Heart left ventricle (tissue), 16 donors: ENCODE results near the gene FAM187B. TPM values are rescaled to one million over a fixed set of nuclear protein-coding genes. Genes with fewer than 3 reads are reported as not detected.

Experiments
- ATAC-seq, 4 donors: fragments of 200-7000 bp; cut with Tn5 transposase; one replicate each; pipeline ENCODE4 v1.9.1; 2020 to 2022; ENCODE audit warnings: moderate library complexity in 4 of 4, mild to moderate bottlenecking in 3 of 4, moderate number of reproducible peaks in 1 of 4
- DNase-seq, 5 donors: peaks; one replicate each; pipeline ENCODE4 v3.0.0-alpha.2; 2020
- H3K27ac ChIP-seq, 12 donors: fragments of 200-600 bp; sonication (generic) in 4 of 12; one replicate each; pipeline versions ENCODE4 v1.5.0 to v1.8.0; 2016 to 2022; ENCODE audit warnings: mild to moderate bottlenecking in 2 of 12
- H3K27me3 ChIP-seq, 9 donors: fragments of 200-600 bp; sonication (generic) in 2 of 9; one replicate each; pipeline versions ENCODE4 v1.5.1 to v1.8.0; 2016 to 2022; ENCODE audit warnings: mild to moderate bottlenecking in 3 of 9
- H3K36me3 ChIP-seq, 9 donors: fragments of 200-600 bp; sonication (generic) in 2 of 9; one replicate each; pipeline versions ENCODE4 v1.5.0 to v1.8.0; 2018 to 2022; ENCODE audit warnings: mild to moderate bottlenecking in 2 of 9
- H3K4me1 ChIP-seq, 12 donors: fragments of 200-600 bp; sonication (generic) in 4 of 12; one replicate each; pipeline versions ENCODE4 v1.5.0 to v1.8.0; 2016 to 2022; ENCODE audit warnings: mild to moderate bottlenecking in 3 of 12
- H3K4me3 ChIP-seq, 12 donors: fragments of 200-600 bp; sonication (generic) in 4 of 12; one replicate each; pipeline versions ENCODE4 v1.5.0 to v1.8.0; 2017 to 2022; ENCODE audit warnings: mild to moderate bottlenecking in 9 of 12, moderate library complexity in 4 of 12
- H3K9me3 ChIP-seq, 12 donors: fragments of 200-600 bp; sonication (generic) in 4 of 12; one replicate each; pipeline versions ENCODE4 v1.5.0 to v1.8.0; 2016 to 2022; ENCODE audit warnings: mild to moderate bottlenecking in 1 of 12
- POLR2A ChIP-seq, 2 donors: fragments of 450-650 bp; IDR thresholded peaks; one replicate each; pipeline ENCODE4 v1.6.1; 2017; ENCODE audit warnings: antibody characterized with exemption in 2 of 2, mild to moderate bottlenecking in 2 of 2, moderate library complexity in 2 of 2
- WGBS, 4 donors: extraction: QIAGEN DNeasy Blood & Tissue Kit in 2 of 4; methylation state at CpG; one replicate each; pipeline versions ENCODE4 v1.1.5 to v1.1.7; 2013 to 2018; 5-methylcytosine and 5-hydroxymethylcytosine counted together
- intact Hi-C, 10 donors: fragments of 100-400 bp; cut with DNase I; formaldehyde crosslinking; loops; one replicate each; pipeline versions ENCODE4 v1.11.1 to v1.14.2; 2022
- polyA plus RNA-seq, 2 donors: library from polyadenylated mRNA; stranded (reverse); fragments of 200-250 nt; gene quantifications; one replicate each; pipeline ENCODE4 v1.2.3, GENCODE V29; 2013
- total RNA-seq, 9 donors: library from RNA; depleted of rRNA in 2 of 9; stranded (reverse); fragments of >200 nt in 2 of 9; fragmentation: NEBNext Ultra II Directional in 3 of 9; extraction: Animal tissue kit (Norgen Biotek cat#: 25700) in 3 of 9; gene quantifications; one replicate each; pipeline versions ENCODE4 v1.1.0 to v1.2.4, GENCODE V29; 2016 to 2023
- TF ChIP-seq, protein P1 (sequence below), 12 donors: fragments of 200-600 bp; sonication (generic) in 4 of 12; IDR thresholded peaks; one replicate each; pipeline versions ENCODE4 v1.5.0 to v1.8.0; 2018 to 2022; ENCODE audit warnings: antibody characterized with exemption in 12 of 12, mild to moderate bottlenecking in 5 of 12
- donor health status: ischemic (EF 13 %, LVEDD 7.1; RV severe dilation, severe dysfunction).
- donor health status: healthy with polysubstance abuse.
- donor health status: DM: no; HTN: yes; CAD: no.
- donor health status: DM: no; HTN: no; CAD: no.
- donor health status: ischemic (EF 25% LVEDD 6.9; RV normal size, moderate dysfunction).
- donor health status: ischemic (EF 25% LVEDD 5.7; RV mildly dilated, moderate dysfunction).
- donor health status: healthy.
- donor health status: DM: yes; HTN: yes; CAD: no.
- donor health status: ischemic (EF 35%, LVEDD 5.7; RV mildly dilated, moderate dysfunction).
- donor health status: nonischemic (EF 11% LVEDD 7.7; RV severe dilation, severe dysfunction).
- donor health status: DM: yes; HTN: yes; CAD: no.
- donor health status: PGD.
- donor health status: ischemic (EF 29% LVEDD 5.4; RV normal size, mild dysfunction).
- donor health status: nonischemic (EF 23%, LVEDD 6.1; RV moderate dilation, normal function).

Gene FAM187B
- total and polyA plus RNA-seq, 11 donors: 0.06 TPM; not detected in 10

GRCh38 chr19:35272954-35273649 lies 44.6 kb upstream of the FAM187B start:
- 78 to 91% (median 86%) methylated on average over 8 to 10 of the region's 10 CpGs for WGBS, 4 donors

GRCh38 chr19:35272122-35272719 lies 43.7 kb upstream of the FAM187B start:
- H3K27ac ChIP-seq: peak overlapping the region in 1 of 12 donors; percentile 9
- no peaks in the 10 kb centered on the region for H3K9me3 ChIP-seq
- no peaks in the 10 kb centered on the region for H3K27me3 ChIP-seq
- 88 to 90% (median 89%) methylated on average over 16 of the region's 16 CpGs for WGBS, 4 donors
- DNase-seq (peak in 1 of 5 donors; percentile 59), ATAC-seq (no peak)
- peaks cover 0 to 33% (median 6%) of the 10 kb centered on the region in 12 donors for H3K4me1 ChIP-seq
- H3K4me3 ChIP-seq: no peak overlapping the region
- intact Hi-C loops: loop anchor here in 3 of 10 donors (5.0 kb wide), 2 partner anchors 130 to 225 kb away; partner anchors contain the start of gene FXYD7 (in 1 of the 3)
- TF ChIP-seq, protein P1, sequence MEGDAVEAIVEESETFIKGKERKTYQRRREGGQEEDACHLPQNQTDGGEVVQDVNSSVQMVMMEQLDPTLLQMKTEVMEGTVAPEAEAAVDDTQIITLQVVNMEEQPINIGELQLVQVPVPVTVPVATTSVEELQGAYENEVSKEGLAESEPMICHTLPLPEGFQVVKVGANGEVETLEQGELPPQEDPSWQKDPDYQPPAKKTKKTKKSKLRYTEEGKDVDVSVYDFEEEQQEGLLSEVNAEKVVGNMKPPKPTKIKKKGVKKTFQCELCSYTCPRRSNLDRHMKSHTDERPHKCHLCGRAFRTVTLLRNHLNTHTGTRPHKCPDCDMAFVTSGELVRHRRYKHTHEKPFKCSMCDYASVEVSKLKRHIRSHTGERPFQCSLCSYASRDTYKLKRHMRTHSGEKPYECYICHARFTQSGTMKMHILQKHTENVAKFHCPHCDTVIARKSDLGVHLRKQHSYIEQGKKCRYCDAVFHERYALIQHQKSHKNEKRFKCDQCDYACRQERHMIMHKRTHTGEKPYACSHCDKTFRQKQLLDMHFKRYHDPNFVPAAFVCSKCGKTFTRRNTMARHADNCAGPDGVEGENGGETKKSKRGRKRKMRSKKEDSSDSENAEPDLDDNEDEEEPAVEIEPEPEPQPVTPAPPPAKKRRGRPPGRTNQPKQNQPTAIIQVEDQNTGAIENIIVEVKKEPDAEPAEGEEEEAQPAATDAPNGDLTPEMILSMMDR (IDR thresholded peaks at IDR 0.05): no peak
- TF ChIP-seq POLR2A (IDR thresholded peaks at IDR 0.05): no peak
- peaks cover 5 to 72% (median 68%) of the 10 kb centered on the region in 9 donors for H3K36me3 ChIP-seq

More at GRCh38 chr19:35272954-35273649, 44.6 kb upstream of the FAM187B start:
- no peak for TF ChIP-seq POLR2A (IDR thresholded peaks at IDR 0.05)
- TF ChIP-seq, protein P1 (IDR thresholded peaks at IDR 0.05): no peak
- Histone ChIP-seq H3K9me3 (no peaks in the 10 kb centered on the region), H3K4me3 (no peak overlapping the region), H3K27me3 (no peaks in the 10 kb centered on the region), H3K36me3 (peaks cover 5 to 81% (median 76%) of the 10 kb centered on the region in 9 donors), H3K27ac (peak overlapping the region in 1 of 12 donors; percentile 9), H3K4me1 (peaks cover 0 to 33% (median 6%) of the 10 kb centered on the region in 12 donors)
- DNase-seq (no peak), ATAC-seq (no peak)
- intact Hi-C loops: loop anchor here in 3 of 10 donors (5.0 kb wide), 2 partner anchors 131 to 224 kb away; partner anchors contain the start of gene FXYD7 (in 1 of the 3)

GRCh38 chr19:35271546-35271945 lies 43.0 kb upstream of the FAM187B start:
- ATAC-seq (no peak), DNase-seq (peak in 1 of 5 donors; percentile 22)
- TF ChIP-seq, protein P1 (IDR thresholded peaks at IDR 0.05): no peak
- no peak for TF ChIP-seq POLR2A (IDR thresholded peaks at IDR 0.05)
- no peak overlapping the region for H3K4me3 ChIP-seq
- no peaks in the 10 kb centered on the region for H3K27me3 ChIP-seq
- 87 to 93% (median 91%) methylated on average over 3 to 7 of the region's 7 CpGs for WGBS, 4 donors
- H3K4me1 ChIP-seq: peaks cover 0 to 40% (median 11%) of the 10 kb centered on the region in 12 donors
- intact Hi-C loops: loop anchor here in 3 of 10 donors (5.0 kb wide), 2 partner anchors 129 to 226 kb away; partner anchors contain the start of gene FXYD7 (in 1 of the 3)
- peak overlapping the region in 1 of 12 donors; percentile 9 for H3K27ac ChIP-seq
- no peaks in the 10 kb centered on the region for H3K9me3 ChIP-seq
- peaks cover 5 to 65% (median 61%) of the 10 kb centered on the region in 9 donors for H3K36me3 ChIP-seq

GRCh38 chr19:35270381-35270811 lies 41.9 kb upstream of the FAM187B start:
- H3K36me3 ChIP-seq: peaks cover 5 to 54% (median 49%) of the 10 kb centered on the region in 9 donors

More at GRCh38 chr19:35270381-35270811, 41.9 kb upstream of the FAM187B start:
- intact Hi-C loops: loop anchor here in 3 of 10 donors (5.0 kb wide), 2 partner anchors 128 to 227 kb away; partner anchors contain the start of gene FXYD7 (in 1 of the 3)
- peak overlapping the region in 3 of 12 donors; percentile 76 to 94 (median 86) for H3K4me3 ChIP-seq
- ATAC-seq (no peak), DNase-seq (peak in 1 of 5 donors; percentile 65)
- no peaks in the 10 kb centered on the region for H3K9me3 ChIP-seq
- TF ChIP-seq POLR2A (IDR thresholded peaks at IDR 0.05): no peak
- TF ChIP-seq, protein P1 (IDR thresholded peaks at IDR 0.05): no peak
- no peaks in the 10 kb centered on the region for H3K27me3 ChIP-seq
- 90 to 92% (median 90%) methylated on average over 16 of the region's 16 CpGs for WGBS, 4 donors
- peak overlapping the region in 1 of 12 donors; percentile 92 for H3K27ac ChIP-seq
- H3K4me1 ChIP-seq: peaks cover 3 to 52% (median 22%) of the 10 kb centered on the region in 12 donors
